MG63 (cell line): ENCODE results near the gene C1orf167. TPM values are rescaled to one million over a fixed set of nuclear protein-coding genes. Genes with fewer than 3 reads are reported as not detected.

Experiments
- DNase-seq: peaks from one replicate; pipeline ENCODE4 v3.0.0-alpha.2; 2020
- H3K27me3 ChIP-seq: fragments of 250-450 bp; sonication (Bioruptor Pico); 2 replicates; pipeline ENCODE4 v1.5.1; 2020; ENCODE audit warnings: mild to moderate bottlenecking, moderate library complexity
- H3K36me3 ChIP-seq: fragments of 250-450 bp; sonication (Bioruptor Pico); 2 replicates; pipeline ENCODE4 v1.5.1; 2020; ENCODE audit warnings: mild to moderate bottlenecking, moderate library complexity
- H3K4me3 ChIP-seq: fragments of 250-450 bp; sonication (Bioruptor Pico); 2 replicates; pipeline ENCODE4 v1.5.1; 2020; ENCODE audit warnings: mild to moderate bottlenecking, moderate library complexity
- H3K9me3 ChIP-seq: fragments of 250-450 bp; sonication (Bioruptor Pico); 2 replicates; pipeline ENCODE4 v1.5.1; 2020; ENCODE audit warnings: mild to moderate bottlenecking, moderate library complexity
- total RNA-seq: library from RNA; depleted of rRNA; stranded (reverse); fragments of >200 nt; shearing (Covaris generic); gene quantifications from 2 replicates; pipeline ENCODE4 v1.2.3, GENCODE V29; 2014; ENCODE audit warnings: low replicate concordance; rRNA removed

The C1orf167 gene
- total RNA-seq = not detected in 2 replicates

- no peaks in the 10 kb centered on the region for H3K36me3 ChIP-seq
- no peaks in the 10 kb centered on the region for H3K27me3 ChIP-seq
- no peak for DNase-seq
- peaks cover 4% of the 10 kb centered on the region; the same call in 1 of the 2 replicates for H3K9me3 ChIP-seq
- H3K4me3 ChIP-seq = no peak within 1 kb of the TSS
Observed at GRCh38 chr1:11761988-11762406, at the start of gene C1orf167. TSS of gene C1orf167 (plus strand) at chr1:11762193. CDS start at chr1:11764401, 2,208 bp downstream.

GRCh38 chr1:11712285-11712684 is 49.7 kb upstream of the C1orf167 start:
- Histone ChIP-seq H3K9me3 (no peaks in the 10 kb centered on the region), H3K36me3 (no peaks in the 10 kb centered on the region), H3K27me3 (no peaks in the 10 kb centered on the region), H3K4me3 (no peak overlapping the region)
- DNase-seq = no peak

- H3K9me3 ChIP-seq = no peaks in the 10 kb centered on the region
- no peaks in the 10 kb centered on the region for H3K27me3 ChIP-seq
- no peak for DNase-seq
- H3K4me3 ChIP-seq = no peak overlapping the region
- H3K36me3 ChIP-seq = no peaks in the 10 kb centered on the region
Observed at GRCh38 chr1:11713095-11713494, 48.9 kb upstream of the C1orf167 start.

GRCh38 chr1:11714831-11715575 is 47.0 kb upstream of the C1orf167 start:
- DNase-seq = no peak

GRCh38 chr1:11719313-11720032 is 42.5 kb upstream of the C1orf167 start:
- DNase-seq = peak; percentile 35
- Histone ChIP-seq H3K4me3 (peak overlapping the region; percentile 21), H3K36me3 (no peaks in the 10 kb centered on the region), H3K9me3 (no peaks in the 10 kb centered on the region), H3K27me3 (0 out of 2 replicates have a peak, but pooled peaks cover 4% of the 10 kb centered on the region)

More at GRCh38 chr1:11714831-11715575, 47.0 kb upstream of the C1orf167 start:
- Histone ChIP-seq H3K9me3 (no peaks in the 10 kb centered on the region), H3K27me3 (0 out of 2 replicates have a peak, but pooled peaks cover 4% of the 10 kb centered on the region), H3K36me3 (no peaks in the 10 kb centered on the region), H3K4me3 (no peak overlapping the region)

GRCh38 chr1:11720033-11720376 is 42.0 kb upstream of the C1orf167 start:
- Histone ChIP-seq H3K4me3 (no peak overlapping the region), H3K36me3 (no peaks in the 10 kb centered on the region), H3K9me3 (no peaks in the 10 kb centered on the region), H3K27me3 (0 out of 2 replicates have a peak, but pooled peaks cover 4% of the 10 kb centered on the region)
- no peak for DNase-seq

- 0 out of 2 replicates have a peak, but pooled peaks cover 4% of the 10 kb centered on the region for H3K27me3 ChIP-seq
- H3K4me3 ChIP-seq = no peak overlapping the region
- no peak for DNase-seq
- H3K36me3 ChIP-seq = no peaks in the 10 kb centered on the region
- no peaks in the 10 kb centered on the region for H3K9me3 ChIP-seq
Observed at GRCh38 chr1:11720525-11720924, 41.5 kb upstream of the C1orf167 start.

- DNase-seq = no peak
Observed at GRCh38 chr1:11721311-11721710, 40.7 kb upstream of the C1orf167 start.

GRCh38 chr1:11722538-11722937 is 39.5 kb upstream of the C1orf167 start:
- no peaks in the 10 kb centered on the region for H3K9me3 ChIP-seq
- H3K27me3 ChIP-seq = 0 out of 2 replicates have a peak, but pooled peaks cover 4% of the 10 kb centered on the region
- DNase-seq = no peak
- H3K36me3 ChIP-seq = no peaks in the 10 kb centered on the region
- H3K4me3 ChIP-seq = no peak overlapping the region

More at GRCh38 chr1:11721311-11721710, 40.7 kb upstream of the C1orf167 start:
- Histone ChIP-seq H3K9me3 (no peaks in the 10 kb centered on the region), H3K4me3 (no peak overlapping the region), H3K36me3 (no peaks in the 10 kb centered on the region), H3K27me3 (0 out of 2 replicates have a peak, but pooled peaks cover 4% of the 10 kb centered on the region)

- no peak for DNase-seq
Observed at GRCh38 chr1:11725616-11726015, 36.4 kb upstream of the C1orf167 start.

GRCh38 chr1:11727119-11727518 is 34.9 kb upstream of the C1orf167 start:
- no peaks in the 10 kb centered on the region for H3K9me3 ChIP-seq
- H3K4me3 ChIP-seq = no peak overlapping the region
- H3K36me3 ChIP-seq = no peaks in the 10 kb centered on the region
- DNase-seq = no peak
- no peaks in the 10 kb centered on the region for H3K27me3 ChIP-seq

More at GRCh38 chr1:11725616-11726015, 36.4 kb upstream of the C1orf167 start:
- H3K9me3 ChIP-seq = no peaks in the 10 kb centered on the region
- no peaks in the 10 kb centered on the region for H3K27me3 ChIP-seq
- H3K4me3 ChIP-seq = no peak overlapping the region
- no peaks in the 10 kb centered on the region for H3K36me3 ChIP-seq

- H3K9me3 ChIP-seq = no peaks in the 10 kb centered on the region
- no peak for DNase-seq
- no peaks in the 10 kb centered on the region for H3K36me3 ChIP-seq
- H3K4me3 ChIP-seq = no peak overlapping the region
- H3K27me3 ChIP-seq = no peaks in the 10 kb centered on the region
Observed at GRCh38 chr1:11728126-11728806, 33.7 kb upstream of the C1orf167 start.

- Histone ChIP-seq H3K4me3 (no peak overlapping the region), H3K9me3 (no peaks in the 10 kb centered on the region), H3K36me3 (no peaks in the 10 kb centered on the region), H3K27me3 (no peaks in the 10 kb centered on the region)
- DNase-seq = no peak
Observed at GRCh38 chr1:11729155-11729497, 32.9 kb upstream of the C1orf167 start.

GRCh38 chr1:11729498-11730428 is 32.2 kb upstream of the C1orf167 start:
- Histone ChIP-seq H3K9me3 (no peaks in the 10 kb centered on the region), H3K36me3 (no peaks in the 10 kb centered on the region), H3K4me3 (no peak overlapping the region), H3K27me3 (no peaks in the 10 kb centered on the region)
- DNase-seq = no peak

GRCh38 chr1:11730429-11730891 is 31.5 kb upstream of the C1orf167 start:
- Histone ChIP-seq H3K9me3 (no peaks in the 10 kb centered on the region), H3K4me3 (no peak overlapping the region), H3K36me3 (no peaks in the 10 kb centered on the region), H3K27me3 (no peaks in the 10 kb centered on the region)
- DNase-seq = no peak

- DNase-seq = peak; percentile 77
- H3K27me3 ChIP-seq = no peaks in the 10 kb centered on the region
- H3K9me3 ChIP-seq = no peaks in the 10 kb centered on the region
- no peaks in the 10 kb centered on the region for H3K36me3 ChIP-seq
- peak overlapping the region; percentile 46 for H3K4me3 ChIP-seq
Observed at GRCh38 chr1:11731691-11732283, 30.2 kb upstream of the C1orf167 start.
